Lung (tissue), 12 donors: ENCODE data around the gene PREP. TPM values are rescaled to one million over a fixed set of nuclear protein-coding genes. Genes with fewer than 3 reads are reported as not detected.

Source experiments
- ATAC-seq: fragments of 200-7000 bp; cut with Tn5 transposase; one replicate; pipeline ENCODE4 v1.9.1; 2020; ENCODE audit warnings: moderate number of reproducible peaks; ENCODE audit not compliant: insufficient read depth, low FRiP score
- DNase-seq, 3 donors: peaks; one replicate each; pipeline ENCODE4 v3.0.0-alpha.2; 2013 to 2017
- H3K27ac ChIP-seq, 2 donors: one replicate each; pipeline ENCODE4 v1.5.1; 2013; ENCODE audit warnings: mild to moderate bottlenecking in 2 of 2, moderate library complexity in 2 of 2, control low read depth in 1 of 2, inconsistent platforms in 1 of 2, low read depth in 1 of 2, low read length in 1 of 2
- H3K27me3 ChIP-seq, 3 donors: one replicate each; pipeline ENCODE4 v1.5.1; 2013; ENCODE audit warnings: low read length in 2 of 3; ENCODE audit not compliant: control insufficient read depth in 3 of 3, insufficient read depth in 3 of 3
- H3K36me3 ChIP-seq, 4 donors: one replicate each; pipeline ENCODE4 v1.5.1; 2013; ENCODE audit warnings: low read length in 4 of 4, mild to moderate bottlenecking in 1 of 4, moderate library complexity in 1 of 4; ENCODE audit not compliant: control insufficient read depth in 4 of 4, insufficient read depth in 4 of 4
- H3K4me1 ChIP-seq, 5 donors: one replicate each; pipeline ENCODE4 v1.5.1; 2013; ENCODE audit warnings: low read length in 5 of 5, mild to moderate bottlenecking in 2 of 5, moderate library complexity in 1 of 5; ENCODE audit not compliant: control insufficient read depth in 5 of 5, insufficient read depth in 5 of 5
- H3K4me3 ChIP-seq: one replicate; pipeline ENCODE4 v1.5.1; 2013; ENCODE audit warnings: mild to moderate bottlenecking, control low read depth, moderate library complexity
- H3K9ac ChIP-seq, 2 donors: one replicate each; pipeline ENCODE4 v1.5.1; 2013; ENCODE audit warnings: low read length in 2 of 2, control low read depth in 1 of 2; ENCODE audit not compliant: insufficient read depth in 1 of 2
- H3K9me3 ChIP-seq, 4 donors: one replicate each; pipeline ENCODE4 v1.5.1; 2013; ENCODE audit warnings: low read length in 3 of 4, mild to moderate bottlenecking in 1 of 4, moderate library complexity in 1 of 4; ENCODE audit not compliant: control insufficient read depth in 4 of 4, insufficient read depth in 3 of 4
- whole genome bisulfite sequencing, 2 donors: extraction: QIAGEN DNeasy Blood & Tissue Kit; methylation state at CpG; one replicate each; pipeline ENCODE4 v1.1.7; 2013; 5-methylcytosine and 5-hydroxymethylcytosine counted together
- polyA plus RNA-seq, 2 donors: library from polyadenylated mRNA; stranded (reverse); fragments of 200-250 nt; gene quantifications; one replicate each; pipeline ENCODE4 v1.2.1, GENCODE V29; 2013
- total RNA-seq, 2 donors: library from RNA; depleted of rRNA in 1 of 2; stranded (reverse); fragments of >200 nt in 1 of 2; gene quantifications; one replicate each; pipeline ENCODE4 v1.2.1, GENCODE V29; 2014 to 2021
- TF ChIP-seq, protein P1 (sequence below): IDR thresholded peaks from 2 replicates; pipeline ENCODE4 v1.5.1; 2012; ENCODE audit warnings: mild to moderate bottlenecking; ENCODE audit errors: control extremely low read depth, extremely low read depth
- donor health status: control.
- donor health status: control.
- donor health status: Bipolar disorder and iron deficiency.
- donor health status: healthy.
- donor health status: DM: yes; HTN: yes; CAD: no.

PREP gene
- total and polyA plus RNA-seq, 4 donors = 20.3 to 31.3 (median 25.1) TPM

- WGBS, 2 donors = 76 to 88% methylated on average over 1 of the region's 1 CpG
- Histone ChIP-seq H3K27me3 (no peaks in the 10 kb centered on the region), H3K9me3 (peaks cover 0 to 4% (median 0%) of the 10 kb centered on the region in 4 donors), H3K4me3 (no peak overlapping the region), H3K36me3 (peaks cover 14 to 39% (median 18%) of the 10 kb centered on the region in 4 donors), H3K9ac (no peak overlapping the region), H3K4me1 (peaks cover 0 to 3% (median 0%) of the 10 kb centered on the region in 5 donors), H3K27ac (no peak overlapping the region)
- no peak for DNase-seq
- no peak for ATAC-seq
- TF ChIP-seq, protein P1, sequence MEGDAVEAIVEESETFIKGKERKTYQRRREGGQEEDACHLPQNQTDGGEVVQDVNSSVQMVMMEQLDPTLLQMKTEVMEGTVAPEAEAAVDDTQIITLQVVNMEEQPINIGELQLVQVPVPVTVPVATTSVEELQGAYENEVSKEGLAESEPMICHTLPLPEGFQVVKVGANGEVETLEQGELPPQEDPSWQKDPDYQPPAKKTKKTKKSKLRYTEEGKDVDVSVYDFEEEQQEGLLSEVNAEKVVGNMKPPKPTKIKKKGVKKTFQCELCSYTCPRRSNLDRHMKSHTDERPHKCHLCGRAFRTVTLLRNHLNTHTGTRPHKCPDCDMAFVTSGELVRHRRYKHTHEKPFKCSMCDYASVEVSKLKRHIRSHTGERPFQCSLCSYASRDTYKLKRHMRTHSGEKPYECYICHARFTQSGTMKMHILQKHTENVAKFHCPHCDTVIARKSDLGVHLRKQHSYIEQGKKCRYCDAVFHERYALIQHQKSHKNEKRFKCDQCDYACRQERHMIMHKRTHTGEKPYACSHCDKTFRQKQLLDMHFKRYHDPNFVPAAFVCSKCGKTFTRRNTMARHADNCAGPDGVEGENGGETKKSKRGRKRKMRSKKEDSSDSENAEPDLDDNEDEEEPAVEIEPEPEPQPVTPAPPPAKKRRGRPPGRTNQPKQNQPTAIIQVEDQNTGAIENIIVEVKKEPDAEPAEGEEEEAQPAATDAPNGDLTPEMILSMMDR = no peak
Measured at GRCh38 chr6:105370351-105370750, 32.5 kb downstream of the PREP start.

DNA sequence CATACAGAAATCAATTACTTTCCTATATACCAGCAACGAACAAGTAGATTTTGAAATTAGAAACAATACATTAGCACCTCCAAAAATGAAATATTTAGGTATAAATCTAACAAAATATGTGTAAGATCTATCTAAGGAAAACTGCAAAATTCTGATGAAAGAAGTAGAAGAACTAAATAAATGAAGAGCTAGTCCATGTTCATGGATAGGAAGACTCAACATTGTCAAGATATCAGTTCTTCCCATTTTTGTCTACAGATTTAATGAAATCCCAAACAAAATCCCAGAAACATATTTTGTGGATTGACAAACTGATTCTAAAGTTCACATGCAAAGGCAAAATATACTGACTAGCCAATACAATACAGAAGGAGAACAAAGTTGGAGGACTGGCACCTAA is 33.7 kb downstream of the PREP start:
- Histone ChIP-seq H3K27ac (no peak overlapping the region), H3K9me3 (peaks cover 0 to 4% (median 0%) of the 10 kb centered on the region in 4 donors), H3K4me1 (peaks cover 0 to 3% (median 0%) of the 10 kb centered on the region in 5 donors), H3K4me3 (no peak overlapping the region), H3K9ac (no peak overlapping the region), H3K36me3 (peaks cover 14 to 37% (median 21%) of the 10 kb centered on the region in 4 donors), H3K27me3 (no peaks in the 10 kb centered on the region)
- DNase-seq = no peak
- TF ChIP-seq, protein P1 = no peak
- 97 to 98% methylated on average over 1 of the region's 1 CpG for whole genome bisulfite sequencing, 2 donors
- ATAC-seq = no peak

DNA sequence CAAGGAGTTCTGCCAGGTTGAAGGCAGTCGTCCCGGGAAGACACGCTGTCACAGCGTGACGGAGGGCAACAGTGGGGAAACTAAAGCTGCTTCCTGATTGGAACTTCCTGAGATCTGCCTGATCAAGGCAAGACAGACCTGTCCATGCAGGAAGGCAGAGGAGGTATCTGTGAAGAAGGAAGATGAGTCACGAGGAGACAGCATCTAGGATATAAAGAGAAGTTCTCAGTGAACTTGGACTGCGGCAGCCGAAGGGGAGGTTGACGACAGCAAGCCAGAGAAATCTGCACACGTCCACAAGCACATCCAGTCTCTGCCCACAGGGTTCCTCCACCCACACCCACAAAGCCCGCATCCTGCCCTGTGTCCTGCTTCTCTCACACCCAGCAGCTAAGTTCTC is 38.6 kb downstream of the PREP start:
- Histone ChIP-seq H3K4me1 (peaks cover 0 to 6% (median 0%) of the 10 kb centered on the region in 5 donors), H3K4me3 (no peak overlapping the region), H3K27me3 (no peaks in the 10 kb centered on the region), H3K9ac (no peak overlapping the region), H3K36me3 (peaks cover 3 to 19% (median 16%) of the 10 kb centered on the region in 4 donors), H3K27ac (no peak overlapping the region), H3K9me3 (peaks cover 0 to 1% (median 0%) of the 10 kb centered on the region in 4 donors)
- TF ChIP-seq, protein P1 = no peak
- DNase-seq (no peak), ATAC-seq (no peak)
- WGBS, 2 donors = 66% methylated on average over 11 of the region's 11 CpGs

GRCh38 chr6:105363100-105363754 is 39.7 kb downstream of the PREP start:
- Histone ChIP-seq H3K9me3 (no peaks in the 10 kb centered on the region), H3K4me3 (no peak overlapping the region), H3K27me3 (no peaks in the 10 kb centered on the region), H3K27ac (no peak overlapping the region), H3K4me1 (peaks cover 0 to 6% (median 0%) of the 10 kb centered on the region in 5 donors), H3K36me3 (peaks cover 3 to 19% (median 11%) of the 10 kb centered on the region in 4 donors), H3K9ac (no peak overlapping the region)
- TF ChIP-seq, protein P1 = no peak
- DNase-seq (peak in 2 of 3 donors; percentile 43 to 53), ATAC-seq (no peak)
- 60 to 64% methylated on average over 1 of the region's 1 CpG for WGBS, 2 donors
